Fibroblast of the aortic adventitia (primary cell): ENCODE data around the gene PRF1. TPM values are rescaled to one million over a fixed set of nuclear protein-coding genes. Genes with fewer than 3 reads are reported as not detected.

ENCODE experiments used
- DNase-seq: peaks from one replicate; pipeline ENCODE4 v3.0.0-alpha.2; 2010; ENCODE audit warnings: low read depth
- H3K4me3 ChIP-seq: 2 replicates; pipeline ENCODE4 v1.5.1; 2011; ENCODE audit warnings: low read depth, mild to moderate bottlenecking, control low read depth, low read length, moderate library complexity
- total RNA-seq: library from RNA; depleted of rRNA; stranded (reverse); fragments of >200 nt; gene quantifications from 2 replicates; pipeline ENCODE4 v1.2.3, GENCODE V29; 2012; ENCODE audit warnings: low replicate concordance
- TF ChIP-seq, protein P1 (sequence below): IDR thresholded peaks from 2 replicates; pipeline ENCODE4 v1.5.1; 2011; ENCODE audit warnings: mild to moderate bottlenecking, low read length, control low read depth, inconsistent platforms; ENCODE audit not compliant: insufficient read depth

PRF1 gene
- total RNA-seq, 1 donor: not detected

GRCh38 chr10:70597856-70598815 is 4.4 kb downstream of the PRF1 start:
- TF ChIP-seq, protein P1, sequence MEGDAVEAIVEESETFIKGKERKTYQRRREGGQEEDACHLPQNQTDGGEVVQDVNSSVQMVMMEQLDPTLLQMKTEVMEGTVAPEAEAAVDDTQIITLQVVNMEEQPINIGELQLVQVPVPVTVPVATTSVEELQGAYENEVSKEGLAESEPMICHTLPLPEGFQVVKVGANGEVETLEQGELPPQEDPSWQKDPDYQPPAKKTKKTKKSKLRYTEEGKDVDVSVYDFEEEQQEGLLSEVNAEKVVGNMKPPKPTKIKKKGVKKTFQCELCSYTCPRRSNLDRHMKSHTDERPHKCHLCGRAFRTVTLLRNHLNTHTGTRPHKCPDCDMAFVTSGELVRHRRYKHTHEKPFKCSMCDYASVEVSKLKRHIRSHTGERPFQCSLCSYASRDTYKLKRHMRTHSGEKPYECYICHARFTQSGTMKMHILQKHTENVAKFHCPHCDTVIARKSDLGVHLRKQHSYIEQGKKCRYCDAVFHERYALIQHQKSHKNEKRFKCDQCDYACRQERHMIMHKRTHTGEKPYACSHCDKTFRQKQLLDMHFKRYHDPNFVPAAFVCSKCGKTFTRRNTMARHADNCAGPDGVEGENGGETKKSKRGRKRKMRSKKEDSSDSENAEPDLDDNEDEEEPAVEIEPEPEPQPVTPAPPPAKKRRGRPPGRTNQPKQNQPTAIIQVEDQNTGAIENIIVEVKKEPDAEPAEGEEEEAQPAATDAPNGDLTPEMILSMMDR: no peak
- no peak overlapping the region for H3K4me3 ChIP-seq
- DNase-seq: no peak

DNA sequence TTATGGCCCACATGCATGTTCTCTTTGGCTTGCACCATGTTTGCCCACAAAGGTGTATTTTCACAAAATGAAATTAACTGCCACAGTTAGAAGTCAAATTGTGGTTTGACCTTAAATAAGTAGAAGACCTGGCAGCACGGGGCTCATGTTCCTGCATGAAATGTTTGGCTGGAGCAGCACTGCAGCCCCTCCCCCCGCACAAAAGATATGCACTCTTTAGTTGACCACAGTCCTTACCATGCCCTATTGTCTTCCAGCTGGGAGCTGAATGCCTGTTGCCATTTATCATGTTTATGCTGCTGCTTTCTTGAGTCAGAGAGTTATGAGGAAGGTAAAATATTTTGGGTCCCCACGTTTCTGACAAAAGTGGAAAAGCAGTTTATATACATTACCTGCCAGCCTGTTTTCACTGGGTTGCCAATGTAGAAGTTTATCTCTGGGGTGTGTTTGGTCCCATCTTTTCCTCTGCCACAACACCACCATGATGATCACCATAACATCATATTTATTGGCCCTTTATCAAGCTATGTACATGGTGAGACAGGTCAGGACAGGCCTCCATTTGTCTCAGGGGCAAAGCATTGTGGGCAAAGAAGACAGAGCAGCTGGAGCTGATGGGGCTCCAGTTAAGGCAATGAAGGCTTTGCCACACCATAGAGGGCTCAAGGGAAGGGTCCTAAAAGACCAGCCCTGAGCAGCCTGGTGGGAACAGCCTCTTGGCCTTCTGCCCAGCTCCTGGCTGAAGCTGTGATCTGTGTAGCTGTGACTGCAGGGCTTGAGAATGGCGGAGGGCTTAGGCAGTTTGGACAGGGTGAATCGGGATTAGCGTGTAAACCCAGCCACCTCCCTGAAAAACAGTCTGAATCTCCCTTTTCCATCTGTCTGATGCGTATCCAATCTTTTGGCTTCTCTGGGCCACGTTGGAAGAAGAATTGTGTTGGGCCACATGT is 5.4 kb downstream of the PRF1 start:
- TF ChIP-seq, protein P1: no peak
- DNase-seq: no peak
- H3K4me3 ChIP-seq: no peak overlapping the region

DNA sequence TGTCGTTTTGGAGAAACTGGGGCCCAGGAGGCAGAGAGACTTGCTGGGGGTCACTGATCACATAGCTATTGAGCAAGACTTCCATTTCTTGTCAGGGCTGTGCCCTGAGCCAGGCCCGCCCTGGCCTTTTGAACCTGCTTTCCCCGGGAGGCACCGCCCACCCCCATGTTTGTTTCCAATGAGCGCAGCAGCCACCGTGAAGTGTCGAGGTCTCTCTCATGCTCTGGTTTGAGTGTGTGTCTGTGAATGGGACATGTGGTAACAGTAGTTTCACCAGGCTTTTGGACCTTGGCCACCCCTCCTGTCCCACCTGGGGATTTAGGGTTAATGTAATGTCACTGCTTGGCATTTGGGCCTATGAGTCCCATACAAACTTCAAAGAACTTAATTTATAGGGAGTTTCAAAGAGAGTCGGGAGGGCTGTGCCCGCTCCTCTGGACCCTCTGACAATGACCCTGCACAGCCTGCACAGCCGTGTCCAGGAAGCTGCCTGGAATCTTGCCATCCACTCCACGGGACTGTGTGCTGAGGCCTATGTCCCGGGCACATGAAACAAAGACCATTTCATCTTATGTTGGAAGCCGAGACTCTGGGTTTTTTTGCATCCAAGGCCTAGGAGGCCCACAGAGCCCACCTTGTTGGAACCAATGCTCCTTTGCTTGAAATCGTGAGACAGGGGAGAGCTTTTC is 6.3 kb downstream of the PRF1 start:
- H3K4me3 ChIP-seq: no peak overlapping the region
- no peak for DNase-seq
- TF ChIP-seq, protein P1: no peak

GRCh38 chr10:70595566-70596016 is 7.0 kb downstream of the PRF1 start:
- TF ChIP-seq, protein P1: no peak
- DNase-seq: no peak
- no peak overlapping the region for H3K4me3 ChIP-seq

DNA sequence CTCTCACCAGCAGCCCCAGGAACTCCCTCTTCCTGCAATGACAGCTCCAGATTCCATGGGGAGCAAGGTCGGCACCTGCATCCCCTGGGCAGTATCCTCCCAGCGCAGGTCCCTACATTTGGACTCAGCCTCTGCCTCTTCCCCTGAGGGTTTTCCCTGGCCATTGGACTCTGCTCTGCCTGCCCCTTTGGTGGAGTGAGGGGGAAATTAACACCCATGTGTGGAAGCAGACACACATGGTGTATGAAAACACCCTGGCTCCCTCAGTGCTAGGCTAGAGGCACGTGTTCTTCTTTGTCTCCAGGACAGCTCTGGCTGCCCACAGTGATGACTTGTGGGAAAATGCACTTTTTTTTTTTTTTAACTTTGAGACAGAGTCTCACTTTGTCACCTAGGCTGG is 8.4 kb downstream of the PRF1 start:
- TF ChIP-seq, protein P1: no peak
- no peak overlapping the region for H3K4me3 ChIP-seq
- DNase-seq: no peak

DNA sequence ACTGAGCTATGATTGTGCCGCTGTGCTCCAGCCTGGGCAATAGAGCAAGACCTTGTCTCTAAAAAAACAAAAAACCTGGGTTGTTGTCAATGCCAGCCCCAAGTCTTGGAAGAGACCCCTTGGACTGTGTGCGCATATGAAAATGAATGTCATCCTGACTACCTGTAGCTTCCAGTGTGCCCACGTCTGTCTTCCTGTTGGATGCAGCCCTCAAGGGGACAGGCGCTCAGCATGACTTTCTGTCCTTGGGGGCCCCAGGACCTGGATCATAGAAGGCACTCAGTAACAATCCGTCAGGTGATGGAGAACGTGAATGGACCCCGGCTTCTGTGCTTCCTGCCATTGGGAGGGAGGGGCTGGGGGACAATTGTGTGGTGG is 9.0 kb downstream of the PRF1 start:
- TF ChIP-seq, protein P1: no peak
- DNase-seq: no peak
- H3K4me3 ChIP-seq: no peak overlapping the region
